GM12878 (cell line): ENCODE results near the gene SEC14L1. TPM values are rescaled to one million over a fixed set of nuclear protein-coding genes. Genes with fewer than 3 reads are reported as not detected.

Source experiments
- ATAC-seq: fragments of 200-7000 bp; cut with Tn5 transposase; 3 replicates; pipeline ENCODE4 v1.9.1; 2020; ENCODE audit warnings: mild to moderate bottlenecking, moderate library complexity
- BruUV-seq: library from RNA; stranded (reverse); fragments of 400-500 nt; replicated peaks from 2 replicates; lab custom pipeline; 2021; lab: Mats Ljungman, UMichigan
- CTCF ChIA-PET: fragments of 300-600 bp; sonication (Branson Sonifier 250); formaldehyde crosslinking; extraction: SDS; loops from one replicate; lab custom pipeline; 2021; ENCODE audit warnings: inconsistent platforms; lab: Yijun Ruan, JAX
- POLR2A ChIA-PET: fragments of 350-600 bp; formaldehyde crosslinking; extraction: SDS; loops from one replicate; lab custom pipeline; 2021; ENCODE audit warnings: inconsistent platforms; lab: Charles Lee
- RAD21 ChIA-PET: fragments of 300-600 bp; sonication (Branson Sonifier 250); formaldehyde crosslinking; loops from one replicate; lab custom pipeline; 2023; ENCODE audit warnings: antibody characterized with exemption; ENCODE audit not compliant: unreplicated experiment; lab: Charles Lee
- SMC1A ChIA-PET: fragments of 300-600 bp; sonication (Branson Sonifier 250); formaldehyde crosslinking; loops from one replicate; lab custom pipeline; 2023; ENCODE audit not compliant: unreplicated experiment, uncharacterized antibody; lab: Charles Lee
- DNase-seq: peaks from one replicate; pipeline ENCODE4 v3.0.0-alpha.2; 2011; ENCODE audit warnings: low read depth, low spot score
- FAIRE-seq: peaks from 3 replicates; lab custom pipeline; 2011; peaks lifted over from hg19 to GRCh38; lab: Jason Lieb, UNC
- H2AFZ ChIP-seq: 2 replicates; pipeline ENCODE4 v1.6.0; 2011; ENCODE audit warnings: low read depth, low read length, control low read depth; ENCODE audit not compliant: control insufficient read depth
- H3K27ac ChIP-seq: 2 replicates; pipeline ENCODE4 v1.5.1; 2011; ENCODE audit warnings: control low read depth; ENCODE audit not compliant: control insufficient read depth, insufficient read depth
- H3K27me3 ChIP-seq, 2 experiments: replicated peaks in 1 of 2; 2 replicates each; pipeline versions ENCODE4 v1.6.0 to v1.6.1; 2011; ENCODE audit warnings: low read length in 1 of 2; ENCODE audit not compliant: control insufficient read depth in 2 of 2, insufficient read depth in 2 of 2
- H3K36me3 ChIP-seq, 2 experiments: 2 replicates each; pipeline ENCODE4 v1.5.1; 2011; ENCODE audit warnings: low read length in 1 of 2; ENCODE audit not compliant: control insufficient read depth in 2 of 2, insufficient read depth in 2 of 2
- H3K4me1 ChIP-seq: 2 replicates; pipeline ENCODE4 v1.6.1; 2011; ENCODE audit warnings: mild to moderate bottlenecking, low read length, moderate library complexity, mixed read lengths; ENCODE audit not compliant: control insufficient read depth, insufficient read depth
- H3K4me2 ChIP-seq: 2 replicates; pipeline ENCODE4 v1.6.0; 2011; ENCODE audit warnings: control low read depth; ENCODE audit not compliant: control insufficient read depth, insufficient read depth
- H3K4me3 ChIP-seq: fragments of 200-600 bp; sonication (generic); 2 replicates; pipeline ENCODE4 v1.5.1; 2016
- H3K79me2 ChIP-seq: 2 replicates; pipeline ENCODE4 v1.6.0; 2011; ENCODE audit warnings: low read length; ENCODE audit not compliant: control insufficient read depth, insufficient read depth
- H3K9ac ChIP-seq: 2 replicates; pipeline ENCODE4 v1.8.0; 2011; ENCODE audit warnings: low read length, control low read depth, mixed read lengths; ENCODE audit not compliant: control insufficient read depth, insufficient read depth
- H3K9me3 ChIP-seq: replicated peaks from 3 replicates; pipeline ENCODE4 v1.5.1; 2011; ENCODE audit warnings: mild to moderate bottlenecking, low read length; ENCODE audit not compliant: control insufficient read depth, insufficient read depth
- H4K20me1 ChIP-seq: 2 replicates; pipeline ENCODE4 v1.6.0; 2011; ENCODE audit not compliant: control insufficient read depth, insufficient read depth
- EGR1 ChIP-seq, 2 experiments: IDR thresholded peaks; 1 replicate in 1 of 2; 2 replicates in 1 of 2; pipeline ENCODE4 v1.6.1; 2011 to 2012; ENCODE audit warnings: low read depth in 2 of 2, low read length in 2 of 2, borderline replicate concordance in 1 of 2, mild to moderate bottlenecking in 1 of 2, moderate library complexity in 1 of 2
- MXI1 ChIP-seq: fragments of 150-350 bp; IDR thresholded peaks from 2 replicates; pipeline ENCODE4 v1.6.1; 2011; ENCODE audit warnings: low read depth, mild to moderate bottlenecking, inconsistent platforms, low read length, improper control_type of control experiment
- RUNX3 ChIP-seq: IDR thresholded peaks from 2 replicates; pipeline ENCODE4 v1.6.1; 2012; ENCODE audit warnings: low read length, inconsistent platforms
- SUPT20H ChIP-seq: IDR thresholded peaks from 2 replicates; pipeline ENCODE4 v1.6.1; 2011; ENCODE audit warnings: low read depth, mild to moderate bottlenecking, low read length, moderate library complexity, borderline replicate concordance; ENCODE audit not compliant: control insufficient read depth
- ZZZ3 ChIP-seq: IDR thresholded peaks from 2 replicates; pipeline ENCODE4 v1.6.1; 2011; ENCODE audit warnings: low read depth; ENCODE audit not compliant: control insufficient read depth, insufficient read length
- WGBS: methylation state at CpG from one replicate; pipeline ENCODE4 v1.1.6; 2016; ENCODE audit warnings: low lambda C conversion rate; ENCODE audit not compliant: insufficient replicate concordance, insufficient coverage; ENCODE audit errors: missing lambda C conversion rate; 5-methylcytosine and 5-hydroxymethylcytosine counted together
- in situ Hi-C: fragments of 300-500 bp; cut with MboI; formaldehyde crosslinking; loops from 9 replicates; pipeline ENCODE4 v1.14.3; 2018; ENCODE audit warnings: mixed read lengths
- intact Hi-C: fragments of 100-400 bp; cut with micrococcal nuclease; formaldehyde crosslinking; loops from one replicate; pipeline ENCODE4 v1.14.2; 2022; ENCODE audit not compliant: unreplicated experiment
- polyA plus RNA-seq, 11 experiments: library from polyadenylated mRNA; depleted of rRNA in 4 of 11; unstranded in 6 of 11; stranded (reverse) in 5 of 11; fragments of >200 nt; fragmentation: Nextera tagmentation in 4 of 11; fragmentation: Illumina TruSeq in 1 of 11; extraction: Ambion mirVana in 4 of 11; extraction: Trizol in 1 of 11; gene quantifications; 1 replicate in 1 of 11; 2 replicates in 10 of 11; pipeline versions ENCODE4 v1.2.1 to v1.2.3, GENCODE V29; 2011 to 2016; ENCODE audit warnings: inconsistent platforms in 2 of 11, missing spikeins in 2 of 11, low read depth in 1 of 11
- total RNA-seq, 4 experiments: library from RNA; depleted of rRNA in 3 of 4; stranded (reverse); fragments of >200 nt in 3 of 4; fragmentation: Illumina TruSeq in 1 of 4; extraction: Trizol in 1 of 4; gene quantifications; 2 replicates each; pipeline versions ENCODE4 v1.2.1 to v1.2.3, GENCODE V29; 2013 to 2021
- TF ChIP-seq, protein P1 (sequence below): fragments of 450-650 bp; IDR thresholded peaks from 2 replicates; pipeline ENCODE4 v1.6.1; 2017; ENCODE audit warnings: mild to moderate bottlenecking, moderate library complexity
- TF ChIP-seq, protein P2 (sequence below): fragments of 450-650 bp; IDR thresholded peaks from 2 replicates; pipeline ENCODE4 v1.6.1; 2016; ENCODE audit warnings: mild to moderate bottlenecking
- TF ChIP-seq, protein P3 (sequence below): IDR thresholded peaks from 2 replicates; pipeline ENCODE4 v1.6.1; 2012; ENCODE audit warnings: improper control_type of control experiment, low read depth, low read length; ENCODE audit not compliant: insufficient replicate concordance

Gene SEC14L1
- total and polyA plus RNA-seq, 10 of the 15 experiments (the other 5 are each of a cell fraction or from before 2014, with no cell fraction given): 6.3 to 66.1 (median 33.5) TPM

DNA sequence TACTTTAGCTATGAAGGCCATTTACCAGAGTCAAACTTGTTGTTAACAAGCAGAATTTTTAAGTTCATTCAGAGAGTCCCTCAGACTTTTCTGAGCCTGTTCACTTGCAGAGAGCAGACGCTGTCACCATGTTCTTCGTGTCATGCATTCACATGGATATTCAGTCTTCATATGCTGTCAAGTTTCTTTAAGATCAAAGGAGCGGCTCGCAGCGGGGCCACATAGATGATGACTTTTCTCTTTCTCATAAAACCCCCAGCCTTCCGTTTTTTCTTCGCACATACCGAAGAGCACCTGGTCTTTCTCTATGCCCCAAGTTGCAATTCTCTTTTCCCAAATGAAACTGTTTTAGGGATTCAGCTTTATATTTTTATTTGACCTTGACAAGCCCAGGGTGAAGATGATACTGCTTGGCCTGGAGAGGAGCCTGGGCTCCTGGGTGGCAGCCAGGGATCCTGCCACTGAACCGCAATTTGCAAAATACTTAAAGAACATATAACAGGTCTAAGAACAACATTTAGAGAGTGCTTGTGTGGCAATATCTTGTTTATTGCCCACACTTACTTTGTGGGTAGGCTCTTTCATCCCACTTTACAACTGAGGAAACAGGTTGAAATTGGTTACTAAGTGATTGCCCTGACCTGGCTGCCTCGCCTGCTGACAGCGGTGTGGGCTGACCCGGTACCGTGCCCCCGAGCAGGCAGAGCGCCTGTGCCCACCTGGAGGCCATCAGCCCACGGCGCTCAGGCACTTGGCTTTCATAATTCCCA lies 22.9 kb downstream of the SEC14L1 start (continued):
- TF ChIP-seq, protein P1, sequence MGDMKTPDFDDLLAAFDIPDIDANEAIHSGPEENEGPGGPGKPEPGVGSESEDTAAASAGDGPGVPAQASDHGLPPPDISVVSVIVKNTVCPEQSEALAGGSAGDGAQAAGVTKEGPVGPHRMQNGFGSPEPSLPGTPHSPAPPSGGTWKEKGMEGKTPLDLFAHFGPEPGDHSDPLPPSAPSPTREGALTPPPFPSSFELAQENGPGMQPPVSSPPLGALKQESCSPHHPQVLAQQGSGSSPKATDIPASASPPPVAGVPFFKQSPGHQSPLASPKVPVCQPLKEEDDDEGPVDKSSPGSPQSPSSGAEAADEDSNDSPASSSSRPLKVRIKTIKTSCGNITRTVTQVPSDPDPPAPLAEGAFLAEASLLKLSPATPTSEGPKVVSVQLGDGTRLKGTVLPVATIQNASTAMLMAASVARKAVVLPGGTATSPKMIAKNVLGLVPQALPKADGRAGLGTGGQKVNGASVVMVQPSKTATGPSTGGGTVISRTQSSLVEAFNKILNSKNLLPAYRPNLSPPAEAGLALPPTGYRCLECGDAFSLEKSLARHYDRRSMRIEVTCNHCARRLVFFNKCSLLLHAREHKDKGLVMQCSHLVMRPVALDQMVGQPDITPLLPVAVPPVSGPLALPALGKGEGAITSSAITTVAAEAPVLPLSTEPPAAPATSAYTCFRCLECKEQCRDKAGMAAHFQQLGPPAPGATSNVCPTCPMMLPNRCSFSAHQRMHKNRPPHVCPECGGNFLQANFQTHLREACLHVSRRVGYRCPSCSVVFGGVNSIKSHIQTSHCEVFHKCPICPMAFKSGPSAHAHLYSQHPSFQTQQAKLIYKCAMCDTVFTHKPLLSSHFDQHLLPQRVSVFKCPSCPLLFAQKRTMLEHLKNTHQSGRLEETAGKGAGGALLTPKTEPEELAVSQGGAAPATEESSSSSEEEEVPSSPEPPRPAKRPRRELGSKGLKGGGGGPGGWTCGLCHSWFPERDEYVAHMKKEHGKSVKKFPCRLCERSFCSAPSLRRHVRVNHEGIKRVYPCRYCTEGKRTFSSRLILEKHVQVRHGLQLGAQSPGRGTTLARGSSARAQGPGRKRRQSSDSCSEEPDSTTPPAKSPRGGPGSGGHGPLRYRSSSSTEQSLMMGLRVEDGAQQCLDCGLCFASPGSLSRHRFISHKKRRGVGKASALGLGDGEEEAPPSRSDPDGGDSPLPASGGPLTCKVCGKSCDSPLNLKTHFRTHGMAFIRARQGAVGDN: no peak
- TF ChIP-seq EGR1 (IDR thresholded peaks at IDR 0.05; ENCODE audit: borderline replicate concordance in 1 of 2, low read depth in 2 of 2, low read length in 2 of 2) (no peak), MXI1 (no peak), SUPT20H (no peak)

DNA sequence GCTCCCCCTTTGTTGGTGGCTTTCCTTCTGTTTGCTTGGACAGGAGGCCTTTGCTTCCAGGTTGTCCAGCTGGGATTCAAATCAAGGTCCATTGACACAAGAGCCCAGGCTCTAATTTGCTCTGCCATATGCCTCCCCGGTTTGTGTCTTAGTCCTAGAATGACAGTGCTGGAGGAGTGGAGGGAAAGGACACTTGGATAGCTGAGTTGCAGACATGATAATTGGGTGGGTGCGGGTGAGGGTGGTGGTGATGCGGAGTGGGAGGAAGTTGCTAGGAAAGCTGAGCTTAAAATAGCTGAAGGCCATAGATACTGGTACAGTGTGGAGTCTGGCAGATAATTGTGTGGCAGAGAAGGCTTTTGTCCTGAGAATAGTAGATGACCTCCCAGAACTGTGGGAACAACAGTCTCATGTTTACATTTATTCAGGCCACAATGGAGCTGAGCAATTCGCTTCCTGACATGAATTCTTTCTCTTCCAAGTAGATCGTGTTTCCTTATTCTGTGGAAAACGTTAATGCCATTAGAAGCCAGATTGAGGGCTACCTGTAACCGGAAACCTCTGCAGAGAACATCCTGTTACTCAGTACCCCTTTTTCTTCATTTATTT lies 23.8 kb downstream of the SEC14L1 start:
- peak overlapping the region; percentile 28; the same call in 1 of the 2 replicates for H3K27ac ChIP-seq
- SMC1A ChIA-PET: interaction anchor here (0.9 to 3.5 kb wide), 7 partner anchors 18 to 78 kb away, joined by 3 to 25 read pairs (median 4); partner anchors contain the start of gene SEC14L1
- no peak overlapping the region; the same call in 1 of the 2 replicates for H3K4me3 ChIP-seq
- H3K4me1 ChIP-seq: peaks cover 14% of the 10 kb centered on the region
- H4K20me1 ChIP-seq: peaks cover 6% of the 10 kb centered on the region
- H3K9ac ChIP-seq: no peak overlapping the region
- peaks cover 7 to 8% of the 10 kb centered on the region in 2 experiments; a peak in 3 of 4 replicates for H3K36me3 ChIP-seq
- ATAC-seq: no peak
- H3K27me3 ChIP-seq: no peaks in the 10 kb centered on the region
- RAD21 ChIA-PET: interaction anchor here (1.0 to 1.3 kb wide), 4 partner anchors 24 to 55 kb away, joined by 3 to 6 read pairs (median 4); partner anchors contain the start of gene SEC14L1
- in situ Hi-C loops (no loop called here), intact Hi-C loops (no loop called here)
- no peak for FAIRE-seq
- no TSS peak for BruUV-seq
- H3K4me2 ChIP-seq: peak overlapping the region; percentile 44
- peaks cover 33% of the 10 kb centered on the region for H3K9me3 ChIP-seq
- CTCF ChIA-PET: interaction anchor here (0.8 to 1.6 kb wide), 4 partner anchors 11 to 63 kb away, joined by 3 to 4 read pairs (median 3); no protein-coding TSS in a partner anchor
- no peak for DNase-seq
- peaks cover 65% of the 10 kb centered on the region for H3K79me2 ChIP-seq
- 89% methylated on average over 7 of the region's 7 CpGs for WGBS
- H2AFZ ChIP-seq: no peak overlapping the region
- POLR2A ChIA-PET: interaction anchor here (0.6 to 1.0 kb wide), 3 partner anchors 8 to 54 kb away, joined by 3 to 4 read pairs (median 3); no protein-coding TSS in a partner anchor
- TF ChIP-seq, protein P2, sequence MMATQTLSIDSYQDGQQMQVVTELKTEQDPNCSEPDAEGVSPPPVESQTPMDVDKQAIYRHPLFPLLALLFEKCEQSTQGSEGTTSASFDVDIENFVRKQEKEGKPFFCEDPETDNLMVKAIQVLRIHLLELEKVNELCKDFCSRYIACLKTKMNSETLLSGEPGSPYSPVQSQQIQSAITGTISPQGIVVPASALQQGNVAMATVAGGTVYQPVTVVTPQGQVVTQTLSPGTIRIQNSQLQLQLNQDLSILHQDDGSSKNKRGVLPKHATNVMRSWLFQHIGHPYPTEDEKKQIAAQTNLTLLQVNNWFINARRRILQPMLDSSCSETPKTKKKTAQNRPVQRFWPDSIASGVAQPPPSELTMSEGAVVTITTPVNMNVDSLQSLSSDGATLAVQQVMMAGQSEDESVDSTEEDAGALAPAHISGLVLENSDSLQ: no peak
- no peak for TF ChIP-seq ZZZ3
- no peak for TF ChIP-seq RUNX3
- TF ChIP-seq, protein P3, sequence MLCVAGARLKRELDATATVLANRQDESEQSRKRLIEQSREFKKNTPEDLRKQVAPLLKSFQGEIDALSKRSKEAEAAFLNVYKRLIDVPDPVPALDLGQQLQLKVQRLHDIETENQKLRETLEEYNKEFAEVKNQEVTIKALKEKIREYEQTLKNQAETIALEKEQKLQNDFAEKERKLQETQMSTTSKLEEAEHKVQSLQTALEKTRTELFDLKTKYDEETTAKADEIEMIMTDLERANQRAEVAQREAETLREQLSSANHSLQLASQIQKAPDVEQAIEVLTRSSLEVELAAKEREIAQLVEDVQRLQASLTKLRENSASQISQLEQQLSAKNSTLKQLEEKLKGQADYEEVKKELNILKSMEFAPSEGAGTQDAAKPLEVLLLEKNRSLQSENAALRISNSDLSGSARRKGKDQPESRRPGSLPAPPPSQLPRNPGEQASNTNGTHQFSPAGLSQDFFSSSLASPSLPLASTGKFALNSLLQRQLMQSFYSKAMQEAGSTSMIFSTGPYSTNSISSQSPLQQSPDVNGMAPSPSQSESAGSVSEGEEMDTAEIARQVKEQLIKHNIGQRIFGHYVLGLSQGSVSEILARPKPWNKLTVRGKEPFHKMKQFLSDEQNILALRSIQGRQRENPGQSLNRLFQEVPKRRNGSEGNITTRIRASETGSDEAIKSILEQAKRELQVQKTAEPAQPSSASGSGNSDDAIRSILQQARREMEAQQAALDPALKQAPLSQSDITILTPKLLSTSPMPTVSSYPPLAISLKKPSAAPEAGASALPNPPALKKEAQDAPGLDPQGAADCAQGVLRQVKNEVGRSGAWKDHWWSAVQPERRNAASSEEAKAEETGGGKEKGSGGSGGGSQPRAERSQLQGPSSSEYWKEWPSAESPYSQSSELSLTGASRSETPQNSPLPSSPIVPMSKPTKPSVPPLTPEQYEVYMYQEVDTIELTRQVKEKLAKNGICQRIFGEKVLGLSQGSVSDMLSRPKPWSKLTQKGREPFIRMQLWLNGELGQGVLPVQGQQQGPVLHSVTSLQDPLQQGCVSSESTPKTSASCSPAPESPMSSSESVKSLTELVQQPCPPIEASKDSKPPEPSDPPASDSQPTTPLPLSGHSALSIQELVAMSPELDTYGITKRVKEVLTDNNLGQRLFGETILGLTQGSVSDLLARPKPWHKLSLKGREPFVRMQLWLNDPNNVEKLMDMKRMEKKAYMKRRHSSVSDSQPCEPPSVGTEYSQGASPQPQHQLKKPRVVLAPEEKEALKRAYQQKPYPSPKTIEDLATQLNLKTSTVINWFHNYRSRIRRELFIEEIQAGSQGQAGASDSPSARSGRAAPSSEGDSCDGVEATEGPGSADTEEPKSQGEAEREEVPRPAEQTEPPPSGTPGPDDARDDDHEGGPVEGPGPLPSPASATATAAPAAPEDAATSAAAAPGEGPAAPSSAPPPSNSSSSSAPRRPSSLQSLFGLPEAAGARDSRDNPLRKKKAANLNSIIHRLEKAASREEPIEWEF: no peak
